HCT116 (cell line): Measurements from ENCODE around the gene SACM1L. TPM values are rescaled to one million over a fixed set of nuclear protein-coding genes. Genes with fewer than 3 reads are reported as not detected.

Experiments used
- ATAC-seq: fragments of 200-7000 bp; cut with Tn5 transposase; 2 replicates; pipeline ENCODE4 v1.9.1; 2020; ENCODE audit warnings: mild to moderate bottlenecking, moderate library complexity
- BruUV-seq: library from RNA; stranded (reverse); fragments of 400-500 nt; replicated peaks from 2 replicates; lab custom pipeline; 2021; lab: Mats Ljungman, UMichigan
- CTCF ChIA-PET: fragments of 300-600 bp; sonication (Branson Sonifier 250); formaldehyde crosslinking; loops from one replicate; lab custom pipeline; 2021; ENCODE audit warnings: antibody characterized with exemption; lab: Charles Lee
- POLR2A ChIA-PET: fragments of 300-600, 350-600 bp; sonication (Branson Sonifier 250); formaldehyde crosslinking; loops from one replicate; lab custom pipeline; 2021; ENCODE audit warnings: antibody characterized with exemption; lab: Charles Lee
- RAD21 ChIA-PET, 2 experiments: fragments of 300-600 bp; sonication (Branson Sonifier 250); formaldehyde crosslinking; loops; one replicate each; lab custom pipeline; 2023; ENCODE audit warnings: low total read pairs in 2 of 2; ENCODE audit not compliant: uncharacterized antibody in 2 of 2, unreplicated experiment in 2 of 2, low non-redundant PET in 1 of 2; lab: Charles Lee
- DNase-seq: peaks from one replicate; pipeline ENCODE4 v3.0.0-alpha.2; 2010; ENCODE audit warnings: low read depth, low spot score
- H2AFZ ChIP-seq: fragments of 200-600 bp; shearing (Covaris generic), sonication (generic); 2 replicates; pipeline ENCODE4 v1.6.1; 2017; ENCODE audit warnings: low read depth, mixed run types, mixed read lengths, antibody characterized with exemption, low read length; ENCODE audit not compliant: poor library complexity, severe bottlenecking
- H3K27ac ChIP-seq: 2 replicates; pipeline ENCODE4 v1.5.1; 2012; ENCODE audit warnings: low read depth, low read length
- H3K27me3 ChIP-seq: fragments of 200-600 bp; sonication (generic); 2 replicates; pipeline ENCODE4 v1.6.1; 2016; ENCODE audit warnings: mixed run types, low read length, mixed read lengths; ENCODE audit not compliant: insufficient read depth
- H3K36me3 ChIP-seq, 2 experiments: fragments of 200-500 bp in 1 of 2; fragments of 200-600 bp in 1 of 2; sonication (Bioruptor generic) in 1 of 2; sonication (generic) in 1 of 2; 2 replicates each; pipeline versions ENCODE4 v1.5.1 to v1.6.1; 2014 to 2016; ENCODE audit warnings: low read length in 2 of 2, inconsistent platforms in 1 of 2, mixed read lengths in 1 of 2, mixed run types in 1 of 2; ENCODE audit not compliant: insufficient read depth in 2 of 2, control insufficient read depth in 1 of 2
- H3K4me1 ChIP-seq, 2 experiments: fragments of 200-600 bp in 1 of 2; sonication (generic) in 1 of 2; 2 replicates each; pipeline versions ENCODE4 v1.5.1 to v1.6.1; 2012 to 2017; ENCODE audit warnings: low read length in 2 of 2, inconsistent platforms in 1 of 2, mild to moderate bottlenecking in 1 of 2, mixed read lengths in 1 of 2, mixed run types in 1 of 2, moderate library complexity in 1 of 2; ENCODE audit not compliant: insufficient read depth in 2 of 2, control insufficient read depth in 1 of 2
- H3K4me2 ChIP-seq: fragments of 200-600 bp; sonication (generic); 2 replicates; pipeline ENCODE4 v1.6.1; 2017; ENCODE audit warnings: mixed run types, low read length, mixed read lengths
- H3K4me3 ChIP-seq, 2 experiments: fragments of 200-600 bp in 1 of 2; sonication (generic) in 1 of 2; replicated peaks in 1 of 2; 2 replicates each; pipeline ENCODE4 v1.5.1; 2011 to 2016; ENCODE audit warnings: low read length in 2 of 2, control low read depth in 1 of 2, low read depth in 1 of 2, mild to moderate bottlenecking in 1 of 2, mixed read lengths in 1 of 2, mixed run types in 1 of 2
- H3K79me2 ChIP-seq: fragments of 200-600 bp; sonication (generic); 2 replicates; pipeline ENCODE4 v1.6.1; 2017; ENCODE audit warnings: mild to moderate bottlenecking, mixed run types, low read length, moderate library complexity, mixed read lengths; ENCODE audit not compliant: insufficient read depth
- H3K9ac ChIP-seq: fragments of 200-600 bp; sonication (generic); 2 replicates; pipeline ENCODE4 v1.6.1; 2016; ENCODE audit warnings: low read length, mixed read lengths
- H3K9me2 ChIP-seq: fragments of 200-600 bp; sonication (generic), shearing (Covaris generic); 2 replicates; pipeline ENCODE4 v1.6.1; 2017; ENCODE audit warnings: mixed run types, mild to moderate bottlenecking, moderate library complexity; ENCODE audit not compliant: insufficient read depth
- H3K9me3 ChIP-seq, 2 experiments: fragments of 200-500 bp in 1 of 2; fragments of 200-600 bp in 1 of 2; sonication (Bioruptor generic) in 1 of 2; sonication (generic) in 1 of 2; 2 replicates each; pipeline ENCODE4 v1.6.1; 2014 to 2017; ENCODE audit warnings: low read length in 2 of 2, mixed read lengths in 2 of 2, inconsistent platforms in 1 of 2, low read depth in 1 of 2, mild to moderate bottlenecking in 1 of 2, mixed run types in 1 of 2, moderate library complexity in 1 of 2; ENCODE audit not compliant: control insufficient read depth in 1 of 2, insufficient read depth in 1 of 2
- H4K20me1 ChIP-seq: fragments of 200-600 bp; sonication (generic), shearing (Covaris generic); 2 replicates; pipeline ENCODE4 v1.6.1; 2017; ENCODE audit warnings: mixed run types, mild to moderate bottlenecking, moderate library complexity; ENCODE audit not compliant: insufficient read depth
- ATF3 ChIP-seq: IDR thresholded peaks from 2 replicates; pipeline ENCODE4 v1.6.1; 2012
- CEBPB ChIP-seq: IDR thresholded peaks from 2 replicates; pipeline ENCODE4 v1.6.1; 2012; ENCODE audit warnings: low read depth
- EGR1 ChIP-seq: IDR thresholded peaks from 2 replicates; pipeline ENCODE4 v1.6.1; 2012; ENCODE audit warnings: low read depth
- EZH2 ChIP-seq: fragments of 200-600 bp; sonication (generic); IDR thresholded peaks from 2 replicates; pipeline ENCODE4 v1.6.1; 2017; ENCODE audit warnings: antibody characterized with exemption, mixed run types
- EZH2phosphoT487 ChIP-seq: fragments of 200-600 bp; IDR thresholded peaks from 2 replicates; pipeline ENCODE4 v1.6.1; 2018; ENCODE audit warnings: antibody characterized with exemption, borderline replicate concordance
- FOSL1 ChIP-seq: IDR thresholded peaks from 2 replicates; pipeline ENCODE4 v1.6.1; 2012; ENCODE audit warnings: low read depth
- JUND ChIP-seq: IDR thresholded peaks from 2 replicates; pipeline ENCODE4 v1.6.1; 2012
- MAX ChIP-seq: IDR thresholded peaks from 2 replicates; pipeline ENCODE4 v1.6.1; 2012
- POLR2AphosphoS5 ChIP-seq: IDR thresholded peaks from 2 replicates; pipeline ENCODE4 v1.6.1; 2011; ENCODE audit warnings: mild to moderate bottlenecking, low read depth, low read length, moderate library complexity
- RAD21 ChIP-seq: IDR thresholded peaks from 2 replicates; pipeline ENCODE4 v1.6.1; 2012; ENCODE audit warnings: low read depth, mild to moderate bottlenecking
- REST ChIP-seq: IDR thresholded peaks from 2 replicates; pipeline ENCODE4 v1.6.1; 2012; ENCODE audit warnings: low read depth
- SIN3A ChIP-seq: IDR thresholded peaks from 2 replicates; pipeline ENCODE4 v1.6.1; 2012; ENCODE audit warnings: low read depth
- TCF7L2 ChIP-seq: IDR thresholded peaks from 2 replicates; pipeline ENCODE4 v1.7.0; 2011; ENCODE audit warnings: borderline replicate concordance, inconsistent platforms; ENCODE audit not compliant: insufficient read depth, insufficient read length; ENCODE audit errors: extremely low read depth
- ZFX ChIP-seq: fragments of 450-650 bp; IDR thresholded peaks from 2 replicates; pipeline ENCODE4 v1.6.1; 2017
- intact Hi-C: fragments of 100-400 bp; cut with micrococcal nuclease; formaldehyde crosslinking; loops from 2 replicates; pipeline ENCODE4 v1.10.0; 2022
- total RNA-seq: library from RNA; stranded (reverse); gene quantifications from one replicate; pipeline ENCODE4 v1.2.1, GENCODE V29; 2021; ENCODE audit not compliant: unreplicated experiment

SACM1L gene
- total RNA-seq, 1 experiment from 2014 or later = 27.3 TPM

- TF ChIP-seq REST (no peak), JUND (no peak), MAX (no peak), TCF7L2 (no peak), CEBPB (no peak), EGR1 (no peak), RAD21 (no peak), POLR2AphosphoS5 (no peak), FOSL1 (no peak), ATF3 (no peak), EZH2 (no peak), EZH2phosphoT487 (no peak), SIN3A (no peak), ZFX (no peak)
- TF ChIP-seq, all 23 proteins: peak for 0
- BruUV-seq = no TSS peak
- intact Hi-C loops = no loop called here
- ChIA-PET CTCF (no interaction called here), RAD21 (interaction anchor here in 1 of 2 experiments (0.9 kb wide), 1 partner anchor 60 kb away, joined by 3 read pairs; no protein-coding TSS in a partner anchor), POLR2A (no interaction called here)
- no peak overlapping the region for H3K27ac ChIP-seq
- no peaks in the 10 kb centered on the region for H3K27me3 ChIP-seq
- no peak overlapping the region for H2AFZ ChIP-seq
- H3K9me3 ChIP-seq = no peaks in the 10 kb centered on the region
- no peaks in the 10 kb centered on the region for H4K20me1 ChIP-seq
- H3K4me2 ChIP-seq = no peak overlapping the region
- DNase-seq = no peak
- H3K9me2 ChIP-seq = no peaks in the 10 kb centered on the region
- H3K79me2 ChIP-seq = no peaks in the 10 kb centered on the region
- peaks cover 9 to 12% of the 10 kb centered on the region in 2 experiments; a peak in 3 of 4 replicates for H3K4me1 ChIP-seq
- H3K9ac ChIP-seq = no peak overlapping the region
- H3K4me3 ChIP-seq = no peak overlapping the region
- no peak for ATAC-seq
- H3K36me3 ChIP-seq = no peaks in the 10 kb centered on the region
Measured at GRCh38 chr3:45777746-45778386, 88.7 kb downstream of the SACM1L start.
